NCI-H446 (cell line): ENCODE results near the gene TNIK.

Source experiments
- DNase-seq, 2 experiments: peaks; one replicate each; lab custom pipeline; 2025; lab: John Stamatoyannopoulos, UW

TNIK gene

DNA sequence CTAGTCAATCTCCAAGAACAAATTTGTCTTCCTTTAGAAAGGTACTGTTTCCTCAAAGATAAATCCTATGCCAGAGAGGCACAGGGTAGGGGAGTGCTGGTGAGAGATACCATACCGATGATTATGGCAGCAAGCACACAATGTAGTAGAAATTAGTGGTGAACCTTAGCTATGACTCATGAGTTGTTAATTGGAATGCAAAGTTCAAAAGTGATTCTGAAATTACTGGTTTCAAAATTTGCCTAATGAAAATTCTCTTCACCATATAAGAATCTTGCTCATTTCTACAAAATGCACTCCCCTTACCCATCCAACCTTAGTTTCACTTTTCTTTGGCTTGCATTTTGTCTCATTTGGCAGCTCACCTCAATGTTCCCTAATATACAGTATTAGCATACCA is 294.2 kb downstream of the TNIK start:
- DNase-seq, result no peak

DNA sequence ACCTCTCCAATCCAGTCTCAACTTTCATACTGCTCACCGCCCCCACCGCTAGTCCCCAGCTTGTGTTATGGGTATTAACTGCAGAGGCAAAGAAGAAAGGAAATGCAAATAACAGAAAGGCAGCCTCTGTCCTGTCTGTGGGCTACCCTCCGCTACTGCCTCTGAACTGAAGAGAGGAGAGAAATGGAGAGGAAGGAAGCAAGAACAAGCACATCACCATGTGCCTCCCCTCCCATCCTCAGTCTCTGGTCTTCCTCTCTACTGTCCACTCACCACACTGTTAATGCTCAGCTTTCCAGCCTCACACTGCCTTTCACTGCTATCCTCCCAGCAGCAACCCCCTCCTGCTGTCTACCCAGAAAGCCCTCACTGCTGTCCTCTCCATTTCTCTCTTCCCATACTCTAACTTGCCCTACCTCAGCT is 294.7 kb downstream of the TNIK start:
- DNase-seq, result no peak

DNA sequence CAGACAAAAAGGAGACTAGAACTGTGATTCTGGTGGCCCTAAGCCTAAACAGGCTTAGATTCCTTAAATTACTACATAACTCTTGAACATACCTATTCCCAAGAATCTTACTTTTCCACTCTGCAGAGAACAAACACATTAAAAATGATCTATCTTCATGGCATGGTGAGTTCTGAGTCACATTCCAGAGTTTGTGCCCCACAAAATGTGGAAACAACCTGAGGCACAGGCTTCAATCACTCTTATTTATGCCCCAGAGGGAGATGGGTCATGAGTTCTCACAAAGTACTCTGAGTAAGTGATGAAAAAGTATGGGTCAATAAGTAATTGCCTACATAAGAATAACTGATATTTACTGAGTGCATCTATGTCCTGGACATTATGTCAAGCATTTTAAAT is 296.1 kb downstream of the TNIK start:
- DNase-seq, result no peak

DNA sequence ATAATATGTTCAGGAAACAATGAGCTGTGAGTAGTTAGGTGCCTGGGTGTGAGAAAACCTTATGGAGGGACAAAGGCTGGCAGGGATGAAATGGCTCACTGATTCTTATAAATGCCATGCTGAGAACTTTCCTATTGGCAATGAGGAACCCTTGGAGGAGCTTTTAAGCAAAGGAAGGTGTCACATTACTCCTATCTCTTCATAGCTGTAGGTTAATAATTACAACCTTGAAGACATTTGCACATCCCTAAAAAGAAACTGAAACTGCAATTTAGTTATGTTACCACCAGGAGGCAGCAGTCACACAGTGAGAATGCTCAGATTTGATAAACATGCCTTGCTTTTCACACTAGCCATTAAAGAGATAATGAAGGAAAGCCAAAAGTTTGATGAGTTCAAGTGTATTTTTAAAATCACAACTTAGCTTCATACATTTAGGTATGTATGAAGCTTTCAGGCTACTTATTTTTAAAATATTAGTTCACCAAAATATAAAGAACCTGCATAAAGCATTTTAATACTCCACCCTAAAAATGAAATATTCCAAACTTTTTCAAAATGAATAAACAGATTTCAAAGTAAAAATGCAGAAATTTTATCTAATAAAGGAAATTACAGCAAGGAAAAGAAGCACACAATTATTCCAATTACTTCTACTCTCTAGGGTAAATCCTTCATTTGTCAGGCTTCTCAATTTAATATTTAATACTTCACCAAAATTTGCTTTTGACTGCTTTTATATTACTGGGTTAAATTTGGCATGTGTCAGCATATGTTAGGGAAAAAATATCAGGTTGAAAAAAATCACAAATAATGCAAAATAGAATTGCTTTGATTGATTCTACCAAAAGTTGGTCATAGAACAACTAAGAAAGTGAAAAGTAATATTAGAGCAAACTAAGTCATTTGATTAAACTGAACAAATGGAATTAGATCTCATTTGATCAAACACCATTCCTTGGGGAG is 296.8 kb downstream of the TNIK start:
- peak; percentile 51 to 54 for DNase-seq

DNA sequence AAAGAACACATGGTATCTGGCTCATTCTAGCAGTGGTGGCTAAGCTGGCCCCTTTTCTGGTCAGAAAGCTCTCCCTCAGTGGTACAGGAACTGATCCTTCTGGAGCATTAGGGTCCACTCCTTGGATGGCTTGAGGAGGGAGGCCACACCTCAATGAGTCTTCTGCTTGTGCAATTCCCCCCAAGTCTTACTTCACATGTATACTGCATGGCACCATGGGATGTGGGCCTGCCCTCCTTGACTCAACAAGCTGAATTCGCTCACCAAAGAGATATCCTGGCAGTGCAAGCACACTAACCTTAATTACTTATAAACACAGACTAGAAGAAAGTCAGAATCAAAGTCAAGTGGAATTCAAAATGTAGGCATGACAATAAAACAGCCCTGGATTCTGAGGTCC is 299.9 kb downstream of the TNIK start:
- no peak for DNase-seq

DNA sequence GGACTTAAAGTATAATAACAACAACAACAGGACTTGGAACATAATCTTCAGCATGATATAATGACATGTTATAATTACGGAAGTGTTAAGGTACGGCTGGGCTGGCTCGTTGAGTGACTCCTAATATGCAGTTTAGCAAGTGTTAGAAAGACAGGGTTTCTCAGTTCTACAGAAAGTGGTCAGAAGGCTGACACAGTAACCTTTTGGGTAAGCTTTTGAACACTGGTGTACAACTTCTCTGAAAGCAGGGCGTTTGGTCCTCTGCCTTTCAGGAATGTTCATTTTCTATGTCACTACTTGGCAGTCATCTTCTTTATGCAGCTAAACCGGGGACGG is 300.4 kb downstream of the TNIK start:
- DNase-seq, result no peak

DNA sequence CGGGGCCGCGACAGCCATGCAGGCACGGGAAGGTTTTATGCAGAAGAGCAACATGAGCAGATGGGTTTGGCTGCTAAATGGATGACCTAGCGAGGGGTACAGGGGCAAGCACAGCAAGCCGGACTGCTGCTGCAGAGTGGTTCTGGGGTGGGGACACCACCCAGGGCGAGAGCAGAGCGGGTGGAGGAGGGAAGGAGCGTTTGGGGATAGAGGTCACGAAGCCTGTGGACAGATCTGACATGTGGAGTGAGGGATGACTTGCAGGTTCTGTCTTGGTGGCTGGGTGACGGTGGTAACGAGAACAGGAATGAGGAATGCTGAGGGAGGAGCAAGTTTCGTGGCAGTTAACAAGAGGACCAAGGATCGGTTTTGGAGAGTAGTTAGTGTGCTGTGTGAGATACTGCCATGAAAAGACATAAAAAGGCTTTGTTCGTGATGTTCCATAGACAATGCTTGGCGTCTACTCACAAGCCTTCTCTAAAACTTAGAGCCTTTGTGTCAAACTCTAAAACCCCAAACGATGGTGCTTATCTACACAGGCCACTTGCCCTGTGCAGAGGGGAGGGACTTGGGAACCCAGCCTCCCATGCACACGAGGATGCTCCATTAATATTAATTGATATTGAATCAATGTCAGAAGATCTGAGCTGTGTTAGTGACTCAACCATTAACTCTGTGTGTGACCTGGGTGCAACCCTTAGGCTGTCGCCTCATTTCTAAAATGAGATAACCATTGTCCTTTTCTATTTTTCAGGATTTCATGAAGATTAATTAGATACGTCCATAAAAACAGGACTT is 301.0 kb downstream of the TNIK start:
- no peak for DNase-seq

DNA sequence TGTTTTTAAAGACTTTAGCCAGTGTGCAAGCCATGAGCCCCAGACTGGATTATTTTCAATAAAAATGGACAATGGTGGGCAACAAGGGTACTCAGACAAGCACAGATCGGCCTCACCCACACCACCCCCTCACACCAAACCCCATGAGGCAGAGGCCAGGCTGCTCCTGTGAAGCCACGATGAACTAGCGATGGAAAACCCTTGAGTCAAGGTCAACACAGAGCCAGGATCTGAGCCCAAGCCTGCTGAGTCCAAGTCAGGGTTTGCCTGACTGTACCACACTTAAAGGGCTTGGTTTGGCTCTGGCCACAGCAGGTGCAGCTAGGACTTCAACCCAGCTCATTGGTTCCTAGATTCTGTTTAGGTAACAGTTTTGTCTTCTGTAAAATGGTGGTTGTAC is 302.2 kb downstream of the TNIK start:
- DNase-seq, result no peak

DNA sequence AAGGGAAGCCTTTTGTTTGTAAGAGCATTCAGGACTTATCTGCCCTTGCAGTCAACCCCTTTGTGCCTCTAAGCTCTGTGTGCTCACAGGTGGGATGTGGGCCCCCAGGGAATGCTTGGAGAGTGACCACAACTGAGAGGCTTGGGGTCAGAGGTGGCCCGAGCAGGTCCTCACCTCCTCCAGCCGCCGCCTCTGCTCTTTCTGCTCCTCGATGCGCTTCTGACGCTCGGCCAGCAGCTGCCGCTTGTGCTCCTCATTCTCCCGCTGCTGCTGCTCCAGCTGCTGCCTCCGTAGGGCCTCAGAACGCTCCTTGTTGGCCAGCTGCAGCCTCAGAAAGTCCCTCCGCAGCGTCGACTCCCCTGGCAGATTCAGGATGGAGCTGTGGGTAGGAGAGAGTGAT is 302.9 kb downstream of the TNIK start:
- DNase-seq, result no peak

DNA sequence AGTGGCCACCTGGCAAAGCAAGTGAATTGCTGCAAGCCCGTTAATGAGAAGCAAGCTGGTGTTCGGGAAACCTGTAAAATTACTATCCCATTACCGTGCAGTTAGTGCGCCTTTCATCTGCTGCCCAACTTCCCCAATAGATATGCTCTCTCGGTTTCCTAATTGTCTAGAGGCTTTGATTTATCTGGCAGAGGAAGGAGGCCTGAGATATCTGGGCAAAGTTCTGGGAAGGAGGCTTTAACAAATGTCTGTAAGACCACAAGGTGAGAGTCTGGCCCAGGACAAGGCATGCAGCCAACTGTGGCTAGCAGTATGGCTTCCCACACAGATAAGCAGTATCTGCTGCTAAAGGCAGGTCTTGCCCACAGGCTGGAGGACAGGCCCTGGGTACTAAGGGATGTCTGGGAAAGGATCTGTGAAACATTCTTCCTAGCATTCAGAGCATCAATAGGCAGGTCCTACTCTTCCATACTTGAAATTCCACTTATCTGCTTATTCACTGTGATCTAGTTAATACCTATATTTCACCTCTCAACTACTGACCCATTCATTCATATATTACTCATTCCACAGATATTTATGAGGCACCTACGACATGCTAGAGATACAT is 303.7 kb downstream of the TNIK start:
- no peak for DNase-seq

DNA sequence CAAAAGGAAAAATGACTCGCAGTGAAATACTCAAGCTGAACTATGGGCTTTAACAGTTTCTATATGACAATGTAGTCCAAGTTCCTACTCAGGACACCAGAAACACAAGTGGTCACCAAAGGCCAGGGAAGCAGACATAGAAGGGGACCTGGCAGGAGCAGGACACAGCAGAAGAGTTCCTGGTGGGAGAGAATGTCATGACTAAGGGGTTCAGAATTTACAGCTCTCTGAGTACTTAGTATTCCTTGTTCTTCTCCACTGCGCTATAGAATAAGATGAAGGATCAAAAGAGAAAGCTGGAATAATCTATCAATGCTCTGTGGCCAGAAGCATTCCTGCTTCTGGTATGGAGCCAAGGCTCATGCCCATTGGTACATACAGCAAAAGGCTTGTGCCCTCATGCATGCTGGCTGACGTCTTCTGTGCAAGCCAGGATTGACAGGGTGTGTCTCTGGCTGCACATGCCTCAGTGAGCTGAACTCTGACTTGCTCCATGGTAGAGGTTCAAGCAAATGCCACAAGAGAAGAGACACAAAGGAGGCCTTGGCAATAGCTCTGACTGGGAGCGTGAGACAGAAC is 305.0 kb downstream of the TNIK start:
- DNase-seq, result peak in 1 of 2 experiments; percentile 28

DNA sequence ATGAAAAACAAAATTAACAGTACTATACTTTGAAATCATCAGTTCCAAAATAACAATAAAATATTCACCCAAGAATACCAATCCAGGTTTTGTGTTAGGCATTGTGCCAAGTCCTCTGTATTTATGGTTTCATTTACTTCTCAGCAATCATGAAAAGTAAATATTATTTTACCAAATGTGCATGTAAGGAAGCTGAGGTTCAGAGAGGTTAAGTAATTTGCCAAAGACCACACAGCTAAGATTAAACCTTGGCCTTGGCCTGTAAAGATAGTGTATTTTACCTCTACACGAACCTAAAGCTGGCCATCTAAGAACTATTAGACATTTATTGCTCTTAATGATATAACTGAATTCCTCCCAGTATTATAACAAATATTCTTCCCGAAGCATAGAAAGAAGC is 309.3 kb downstream of the TNIK start:
- DNase-seq, result no peak

DNA sequence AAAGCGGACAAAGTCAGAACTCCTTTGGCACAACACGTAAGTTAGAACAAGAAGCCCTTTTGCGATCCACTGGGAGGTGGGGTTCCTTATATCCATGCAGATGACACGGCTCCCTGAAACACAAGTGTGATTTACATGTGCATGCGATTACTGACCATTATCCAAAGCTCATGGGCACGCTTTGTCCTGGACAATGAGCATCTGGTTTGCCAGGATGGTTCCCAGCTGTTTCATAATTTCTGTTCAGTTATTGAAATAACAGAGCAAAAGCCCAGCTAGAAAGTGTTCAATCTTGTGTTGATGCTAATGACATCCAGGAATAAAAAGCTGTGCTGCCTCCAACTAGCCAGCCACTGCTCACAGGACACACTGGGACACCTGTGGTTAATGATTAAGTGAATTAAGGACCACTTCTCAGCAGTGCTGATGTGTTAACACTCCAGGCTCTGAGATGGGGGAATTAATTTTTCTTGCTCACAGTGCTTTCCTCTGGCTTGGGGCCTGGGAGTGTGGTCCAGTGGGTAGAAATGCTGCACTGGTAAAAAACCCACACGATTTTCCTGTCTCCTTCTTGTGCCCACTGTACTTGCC is 310.6 kb downstream of the TNIK start:
- DNase-seq, result no peak

DNA sequence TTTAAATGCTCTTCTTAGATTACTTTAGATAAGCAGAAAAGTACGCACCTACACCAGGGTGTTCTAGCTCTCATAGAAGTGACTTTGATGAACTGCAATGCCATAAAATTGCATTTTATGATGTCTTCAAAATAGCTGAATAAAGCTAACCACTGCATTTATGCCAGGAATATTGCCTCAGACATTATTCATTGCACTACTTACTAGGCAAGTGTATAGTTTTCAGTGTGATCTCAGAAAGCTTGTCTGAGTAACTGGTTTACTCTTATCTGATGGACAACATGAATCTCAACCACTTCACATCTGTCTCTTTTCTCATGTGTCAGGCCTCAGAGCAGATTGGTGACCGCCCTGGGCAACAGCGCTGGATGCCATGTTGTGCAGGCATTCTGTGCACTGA is 314.4 kb downstream of the TNIK start:
- DNase-seq, result no peak

DNA sequence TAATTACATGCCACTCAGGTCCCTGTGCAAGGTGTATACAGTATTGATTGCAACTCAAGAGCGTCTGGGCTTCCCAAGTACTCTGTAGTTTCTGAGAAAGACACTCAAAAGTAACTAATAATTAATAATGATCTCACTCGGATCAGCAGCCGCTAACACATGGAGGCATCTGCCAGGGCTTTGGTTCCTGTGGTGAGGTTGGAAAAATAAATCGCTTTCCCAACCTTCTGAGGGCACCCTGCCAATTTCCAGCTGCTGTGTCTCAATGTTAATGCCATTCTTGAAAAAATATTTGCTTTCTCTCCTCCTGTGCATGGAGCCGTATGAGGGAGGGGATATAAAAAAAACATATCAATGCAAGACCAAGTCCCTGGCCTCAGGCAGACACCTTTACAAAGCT is 317.2 kb downstream of the TNIK start:
- DNase-seq, result peak; percentile 91 to 92

DNA sequence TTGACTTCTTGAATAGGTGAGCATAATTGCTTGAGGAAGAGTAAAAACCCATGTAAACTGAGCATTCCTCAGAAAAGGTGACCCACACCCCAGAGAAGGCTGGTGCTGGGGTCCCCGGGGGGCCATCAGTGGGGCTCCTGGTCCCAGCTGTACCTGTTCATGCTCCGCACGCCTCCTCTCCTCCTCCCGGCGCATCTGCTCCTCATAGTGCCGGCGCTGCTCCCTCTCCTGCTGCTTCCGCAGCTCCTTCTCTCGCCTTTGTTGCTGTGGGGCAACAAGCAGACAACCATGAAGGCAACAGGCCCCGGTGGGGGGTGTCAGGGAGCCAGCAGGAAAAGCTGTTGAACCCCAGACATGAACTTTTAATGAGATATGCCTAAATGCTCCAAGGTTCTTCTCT is 320.0 kb downstream of the TNIK start:
- no peak for DNase-seq

DNA sequence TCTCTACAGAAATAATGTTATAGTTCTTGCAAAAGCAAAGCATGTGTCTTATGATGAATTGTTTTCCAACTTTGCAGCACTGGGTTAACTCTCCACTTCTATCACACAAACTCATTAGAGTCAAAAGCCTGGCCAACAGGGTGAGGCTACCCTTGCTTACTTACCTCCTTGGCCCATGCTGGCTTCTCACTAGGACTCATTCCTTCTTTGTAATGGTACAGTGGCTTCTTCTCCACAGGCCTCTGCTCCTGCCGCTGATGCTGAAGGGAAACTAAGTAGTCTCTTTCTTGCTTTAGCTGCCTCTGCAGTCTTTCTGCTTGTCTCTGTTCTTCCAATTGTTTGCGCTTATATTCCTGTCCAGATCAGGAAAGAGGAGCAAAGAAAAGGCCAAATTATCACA is 322.2 kb downstream of the TNIK start:
- no peak for DNase-seq

DNA sequence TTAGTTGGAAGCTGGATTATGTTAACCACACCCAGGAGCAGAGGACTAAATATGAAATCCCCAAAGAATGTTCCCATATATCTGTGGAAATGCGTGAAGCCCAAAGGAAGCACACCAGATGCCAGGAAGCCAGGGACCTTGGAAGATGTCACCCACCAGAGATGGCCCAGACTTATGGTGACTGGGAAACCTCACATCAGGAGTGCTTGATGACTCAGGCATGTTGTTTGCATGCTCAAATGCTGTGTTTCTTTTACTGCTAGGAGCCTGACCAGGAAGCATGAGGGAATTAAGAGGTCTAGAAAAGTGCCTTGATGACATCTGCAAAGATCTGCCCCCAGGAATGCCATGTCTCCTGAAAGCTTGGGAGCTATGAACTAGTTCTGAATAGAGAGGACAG is 324.7 kb downstream of the TNIK start:
- no peak for DNase-seq

DNA sequence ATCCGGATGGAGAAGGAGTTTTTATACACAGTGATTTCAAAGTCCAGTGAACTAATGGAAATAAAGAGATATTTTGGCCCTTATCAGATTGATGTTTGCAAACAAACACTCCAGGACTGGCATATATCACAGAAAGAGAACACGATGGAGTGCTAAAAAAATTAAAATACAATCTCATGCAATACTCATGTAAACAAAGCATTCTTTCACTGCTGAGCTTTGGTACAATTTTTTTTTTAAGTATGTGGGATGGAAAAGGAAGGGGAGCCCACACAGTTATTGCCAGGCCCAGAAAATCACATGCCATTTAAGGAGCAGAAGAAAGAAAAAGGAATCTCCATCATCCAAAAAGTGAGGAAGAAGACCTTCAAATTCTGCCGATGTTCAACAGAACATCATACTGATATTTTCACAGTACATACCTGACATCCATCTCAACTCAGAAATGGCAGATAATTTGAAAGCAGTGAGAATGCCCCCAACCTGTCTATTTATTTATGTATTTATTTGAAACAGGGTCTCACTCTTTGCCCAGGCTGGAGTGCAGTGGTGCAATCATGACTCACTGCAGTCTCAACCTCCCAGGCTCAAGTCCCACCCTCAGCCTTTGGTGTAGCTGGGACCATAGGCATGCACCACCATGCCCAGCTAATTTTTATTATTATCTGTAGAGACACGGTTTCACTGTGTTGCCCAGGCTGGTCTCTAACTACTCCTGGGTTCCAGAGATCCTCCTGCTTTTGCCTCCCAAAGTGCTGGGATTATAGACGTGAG is 326.2 kb downstream of the TNIK start:
- DNase-seq, result no peak

DNA sequence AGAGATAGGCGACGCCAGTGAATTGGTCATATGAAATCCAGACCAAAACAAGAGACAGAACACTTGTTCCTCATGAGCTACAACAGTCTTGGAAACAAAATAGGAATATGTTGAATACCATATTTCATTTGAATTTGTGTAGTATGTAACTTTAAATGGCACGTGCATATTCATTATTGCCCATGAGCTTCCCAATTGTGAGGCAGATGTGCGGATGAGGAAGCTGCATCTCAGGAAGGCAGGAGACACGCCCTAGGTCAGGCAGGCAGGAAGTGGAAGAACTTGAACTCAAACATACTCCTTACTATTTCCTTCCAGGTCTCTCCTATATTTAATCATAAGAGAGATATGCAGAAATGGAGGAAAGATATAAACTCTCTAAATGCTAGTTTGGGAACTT is 326.9 kb downstream of the TNIK start:
- no peak for DNase-seq

DNA sequence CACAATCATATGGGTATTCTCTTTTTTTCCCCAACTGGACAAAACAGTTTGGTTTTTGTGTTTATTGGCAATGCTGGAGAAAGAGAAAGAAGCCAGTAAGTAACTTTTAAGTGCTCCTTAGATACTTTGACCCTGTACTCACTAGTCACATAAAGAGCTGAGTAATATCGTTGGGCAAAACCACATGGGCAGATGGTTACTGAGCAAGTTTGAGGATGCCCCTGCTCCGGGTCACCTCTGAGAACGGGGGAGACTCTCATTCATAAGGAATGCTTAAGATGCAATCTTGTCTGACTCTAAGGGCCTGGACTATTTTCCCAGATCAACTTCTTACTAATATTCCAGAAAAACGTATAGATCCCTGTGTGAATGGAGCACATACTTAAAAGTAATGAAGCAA is 327.3 kb downstream of the TNIK start:
- DNase-seq, result no peak
